ENCODE results near the gene RCN1. TPM values are rescaled to one million over a fixed set of nuclear protein-coding genes. Genes with fewer than 3 reads are reported as not detected.

The RCN1 gene
- total RNA-seq: 10 to 100 TPM; 14.7 to 27.0 (median 18.1) TPM

- TF ChIP-seq CTCF (IDR thresholded peaks at IDR 0.05 in 4 of 5, conservative IDR thresholded peaks at IDR 0.05 in 1 of 5) (no peak), POLR2A (IDR thresholded peaks at IDR 0.05) (peak; percentile 37 to 68)
- peak within 1 kb of the TSS; percentile 72 to 83 (median 78) for H3K27ac ChIP-seq
- ATAC-seq (peak; percentile 68 to 72), DNase-seq (peak; percentile 17 to 22)
- H3K9me3 ChIP-seq: no peaks in the 10 kb centered on the region
- H3K27me3 ChIP-seq: no peaks in the 10 kb centered on the region
- no peaks in the 10 kb centered on the region for H3K36me3 ChIP-seq
- intact Hi-C loops (cut with DNase I; ENCODE audit: low total_unique reads) (no loop called here), in situ Hi-C loops (cut with MboI; ENCODE audit: low sequenced_read_pairs in 4 of 4) (no loop called here)
- peak within 1 kb of the TSS; percentile 65 to 86 (median 72) for H3K4me3 ChIP-seq
- peaks cover 0 to 12% of the 10 kb centered on the region in 2 donors for H3K4me1 ChIP-seq
These were observed at the start of gene RCN1 for GRCh38 chr11:32090545-32091370. Gene RCN1 (plus strand): TSS chr11:32091074. CDS start chr11:32091197, 123 bp downstream.

GRCh38 chr11:32043737-32044136 lies 47.1 kb upstream of the RCN1 start:
- no peak for ATAC-seq
- H3K9me3 ChIP-seq: no peaks in the 10 kb centered on the region
- in situ Hi-C loops (cut with MboI; ENCODE audit: low sequenced_read_pairs in 4 of 4): no loop called here
- no peaks in the 10 kb centered on the region for H3K36me3 ChIP-seq
- no peak for DNase-seq
- peaks cover 0 to 3% (median 0%) of the 10 kb centered on the region in 3 donors for H3K27me3 ChIP-seq
- H3K4me1 ChIP-seq: no peaks in the 10 kb centered on the region
- no peak overlapping the region for H3K27ac ChIP-seq
- TF ChIP-seq CTCF (IDR thresholded peaks at IDR 0.05 in 4 of 5, conservative IDR thresholded peaks at IDR 0.05 in 1 of 5) (no peak), POLR2A (IDR thresholded peaks at IDR 0.05) (no peak)
- intact Hi-C loops (cut with DNase I; ENCODE audit: low total_unique reads): no loop called here
- H3K4me3 ChIP-seq: no peak overlapping the region

- H3K36me3 ChIP-seq: no peaks in the 10 kb centered on the region
- H3K9me3 ChIP-seq: no peaks in the 10 kb centered on the region
- in situ Hi-C loops (cut with MboI; ENCODE audit: low sequenced_read_pairs in 4 of 4) (no loop called here), intact Hi-C loops (cut with DNase I; ENCODE audit: low total_unique reads) (no loop called here)
- no peak overlapping the region for H3K27ac ChIP-seq
- ATAC-seq: no peak
- peaks cover 0 to 3% (median 0%) of the 10 kb centered on the region in 3 donors for H3K27me3 ChIP-seq
- H3K4me1 ChIP-seq: no peaks in the 10 kb centered on the region
- TF ChIP-seq POLR2A (IDR thresholded peaks at IDR 0.05) (no peak), CTCF (IDR thresholded peaks at IDR 0.05 in 4 of 5, conservative IDR thresholded peaks at IDR 0.05 in 1 of 5) (no peak)
- no peak for DNase-seq
- H3K4me3 ChIP-seq: no peak overlapping the region
These were observed 46.6 kb upstream of the RCN1 start for GRCh38 chr11:32044158-32044863.

- H3K4me1 ChIP-seq: no peaks in the 10 kb centered on the region
- no peak for ATAC-seq
These were observed 45.4 kb upstream of the RCN1 start for GRCh38 chr11:32045456-32045855.

More at GRCh38 chr11:32045456-32045855, 45.4 kb upstream of the RCN1 start:
- no peaks in the 10 kb centered on the region for H3K36me3 ChIP-seq
- no peak overlapping the region for H3K27ac ChIP-seq
- DNase-seq: no peak
- TF ChIP-seq CTCF (IDR thresholded peaks at IDR 0.05 in 4 of 5, conservative IDR thresholded peaks at IDR 0.05 in 1 of 5) (no peak), POLR2A (IDR thresholded peaks at IDR 0.05) (no peak)
- no peak overlapping the region for H3K4me3 ChIP-seq
- in situ Hi-C loops (cut with MboI; ENCODE audit: low sequenced_read_pairs in 4 of 4) (no loop called here), intact Hi-C loops (cut with DNase I; ENCODE audit: low total_unique reads) (no loop called here)
- no peaks in the 10 kb centered on the region for H3K9me3 ChIP-seq
- H3K27me3 ChIP-seq: peaks cover 0 to 3% (median 0%) of the 10 kb centered on the region in 3 donors
